ENCODE results near the gene SQOR. TPM values are rescaled to one million over a fixed set of nuclear protein-coding genes. Genes with fewer than 3 reads are reported as not detected.

SQOR gene
- total RNA-seq, 1 donor from 2014 or later: 11.5 TPM

GRCh38 chr15:45702041-45702440 lies 67.2 kb downstream of the SQOR start:
- Histone ChIP-seq H3K27me3 (ENCODE audit: control insufficient read depth in 3 of 3, insufficient read depth in 3 of 3, low read length in 3 of 3) (peaks cover 0 to 13% (median 11%) of the 10 kb centered on the region in 3 donors), H3K36me3 (ENCODE audit: control insufficient read depth in 3 of 3, insufficient read depth in 3 of 3, low read length in 3 of 3) (no peaks in the 10 kb centered on the region), H3K9ac (ENCODE audit: low read depth in 1 of 3, low read length in 3 of 3) (no peak overlapping the region), H3K9me3 (ENCODE audit: control insufficient read depth in 3 of 3, low read length in 3 of 3) (no peaks in the 10 kb centered on the region), H3K4me3 (ENCODE audit: low read length in 3 of 3) (no peak overlapping the region), H3K4me1 (ENCODE audit: control insufficient read depth in 3 of 3, insufficient read depth in 3 of 3, low read length in 3 of 3) (peaks cover 3 to 9% (median 7%) of the 10 kb centered on the region in 3 donors), H3K27ac (ENCODE audit: low read depth, low read length) (no peak overlapping the region)

GRCh38 chr15:45703670-45704328 lies 69.0 kb downstream of the SQOR start:
- peaks cover 3 to 9% (median 7%) of the 10 kb centered on the region in 3 donors for H3K4me1 ChIP-seq (ENCODE audit: control insufficient read depth in 3 of 3, insufficient read depth in 3 of 3, low read length in 3 of 3)
- H3K9me3 ChIP-seq (ENCODE audit: control insufficient read depth in 3 of 3, low read length in 3 of 3): no peaks in the 10 kb centered on the region
- H3K27me3 ChIP-seq (ENCODE audit: control insufficient read depth in 3 of 3, insufficient read depth in 3 of 3, low read length in 3 of 3): peaks cover 0 to 16% (median 11%) of the 10 kb centered on the region in 3 donors
- H3K27ac ChIP-seq (ENCODE audit: low read depth, low read length): no peak overlapping the region
- peak overlapping the region in 2 of 3 donors; percentile 6 to 10 for H3K4me3 ChIP-seq (ENCODE audit: low read length in 3 of 3)
- no peaks in the 10 kb centered on the region for H3K36me3 ChIP-seq (ENCODE audit: control insufficient read depth in 3 of 3, insufficient read depth in 3 of 3, low read length in 3 of 3)
- H3K9ac ChIP-seq (ENCODE audit: low read depth in 1 of 3, low read length in 3 of 3): no peak overlapping the region

DNA sequence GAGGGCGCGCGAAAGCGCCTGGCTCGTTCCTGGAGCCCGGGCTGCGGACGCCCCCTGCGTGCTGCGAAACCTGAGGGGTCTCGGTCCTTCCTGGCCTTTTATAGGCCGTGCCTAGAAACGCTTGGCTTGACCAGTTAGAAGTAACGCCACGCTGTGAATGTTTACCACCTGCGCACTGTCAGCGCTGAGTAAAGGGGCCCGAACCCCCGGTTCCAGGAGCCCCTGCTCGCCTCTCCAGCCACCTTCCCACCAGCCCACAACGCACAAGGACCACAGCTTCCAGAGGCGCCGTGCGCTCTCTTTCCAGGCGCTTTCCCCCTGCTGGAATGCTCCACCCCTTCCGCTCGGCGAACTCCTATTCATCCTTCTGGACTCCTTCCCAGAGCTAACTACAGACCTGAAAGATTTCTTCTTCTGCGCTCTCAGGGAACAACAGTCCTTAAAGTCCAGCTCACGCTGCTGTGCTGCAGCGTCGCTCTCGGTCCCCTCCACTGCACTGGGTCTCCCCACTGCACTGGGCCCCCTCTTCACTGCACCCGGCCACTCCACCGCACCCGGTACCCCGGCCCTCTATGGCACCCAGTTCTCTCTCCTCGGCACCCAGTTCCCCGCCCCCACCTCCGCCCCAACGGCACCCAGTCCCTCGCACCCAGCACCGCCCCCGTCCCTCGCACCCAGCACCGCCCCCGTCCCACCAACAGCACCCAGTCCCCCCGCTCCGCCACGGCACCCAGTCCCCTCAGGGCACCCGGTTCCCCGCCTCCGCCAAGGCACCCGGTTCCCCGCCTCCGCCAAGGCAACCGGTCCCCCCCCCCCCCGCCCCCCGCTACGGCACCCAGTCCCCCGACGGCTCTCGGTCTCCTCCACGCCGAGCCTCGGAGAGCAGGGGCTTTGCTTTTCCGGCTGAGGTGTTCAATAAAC lies 69.8 kb downstream of the SQOR start:
- Histone ChIP-seq H3K27ac (ENCODE audit: low read depth, low read length) (no peak overlapping the region), H3K9ac (ENCODE audit: low read depth in 1 of 3, low read length in 3 of 3) (peak overlapping the region in 2 of 3 donors; percentile 72 to 74), H3K4me1 (ENCODE audit: control insufficient read depth in 3 of 3, insufficient read depth in 3 of 3, low read length in 3 of 3) (peaks cover 3 to 9% (median 7%) of the 10 kb centered on the region in 3 donors), H3K4me3 (ENCODE audit: low read length in 3 of 3) (peak overlapping the region; percentile 74 to 95 (median 74)), H3K9me3 (ENCODE audit: control insufficient read depth in 3 of 3, low read length in 3 of 3) (no peaks in the 10 kb centered on the region), H3K27me3 (ENCODE audit: control insufficient read depth in 3 of 3, insufficient read depth in 3 of 3, low read length in 3 of 3) (peaks cover 0 to 16% (median 11%) of the 10 kb centered on the region in 3 donors), H3K36me3 (ENCODE audit: control insufficient read depth in 3 of 3, insufficient read depth in 3 of 3, low read length in 3 of 3) (no peaks in the 10 kb centered on the region)

DNA sequence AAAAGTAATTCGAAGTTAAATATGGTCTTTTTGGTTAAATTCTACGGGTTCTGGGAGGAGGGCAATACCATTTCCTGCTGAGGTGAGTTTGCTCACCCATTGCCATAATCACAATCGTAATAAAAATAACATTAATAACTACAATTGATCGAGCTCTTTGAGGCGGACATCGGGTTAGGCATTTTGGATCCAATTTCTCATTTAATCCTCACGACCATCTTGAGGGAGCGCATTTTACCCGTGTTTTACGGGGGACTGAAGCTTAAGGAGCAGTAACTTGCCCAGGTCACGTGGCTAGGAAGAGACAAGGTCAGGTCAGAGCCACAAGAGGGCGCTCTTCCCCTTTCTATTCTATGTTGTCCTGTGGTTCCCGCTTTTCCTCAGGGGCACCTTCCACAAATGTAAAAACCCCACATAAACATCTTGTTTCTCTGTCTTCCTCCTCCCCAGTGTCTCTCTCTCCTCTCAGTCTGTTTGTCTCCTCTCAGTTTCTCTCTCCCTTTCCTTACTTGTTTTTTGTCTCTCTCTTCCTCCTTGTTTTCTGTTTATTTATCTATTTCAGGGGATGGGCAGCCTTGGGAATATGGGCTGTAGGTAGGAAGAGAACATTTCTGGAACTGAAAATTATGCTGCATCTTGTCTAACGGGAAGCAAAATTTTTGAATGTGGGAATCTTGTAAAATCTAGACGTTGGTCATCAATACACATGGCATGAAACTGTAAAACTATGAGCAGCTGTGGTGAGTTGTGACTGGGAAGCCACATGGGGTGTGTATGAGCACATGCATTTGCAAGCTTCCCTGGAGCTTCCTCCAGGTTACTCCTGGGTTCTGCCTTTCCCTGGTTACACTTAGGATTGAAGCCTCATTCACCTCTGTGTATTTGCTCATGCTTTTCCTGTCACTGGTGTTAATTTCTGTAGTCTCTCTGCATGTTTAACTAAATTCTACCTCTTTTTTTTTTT lies 71.0 kb downstream of the SQOR start:
- Histone ChIP-seq H3K4me3 (ENCODE audit: low read length in 3 of 3) (peak overlapping the region; percentile 74 to 95 (median 74)), H3K36me3 (ENCODE audit: control insufficient read depth in 3 of 3, insufficient read depth in 3 of 3, low read length in 3 of 3) (no peaks in the 10 kb centered on the region), H3K27ac (ENCODE audit: low read depth, low read length) (no peak overlapping the region), H3K9me3 (ENCODE audit: control insufficient read depth in 3 of 3, low read length in 3 of 3) (no peaks in the 10 kb centered on the region), H3K9ac (ENCODE audit: low read depth in 1 of 3, low read length in 3 of 3) (peak overlapping the region; percentile 55 to 74 (median 72)), H3K4me1 (ENCODE audit: control insufficient read depth in 3 of 3, insufficient read depth in 3 of 3, low read length in 3 of 3) (peaks cover 3 to 9% (median 7%) of the 10 kb centered on the region in 3 donors), H3K27me3 (ENCODE audit: control insufficient read depth in 3 of 3, insufficient read depth in 3 of 3, low read length in 3 of 3) (peaks cover 0 to 16% (median 11%) of the 10 kb centered on the region in 3 donors)

- no peak overlapping the region for H3K9ac ChIP-seq (ENCODE audit: low read depth in 1 of 3, low read length in 3 of 3)
- H3K9me3 ChIP-seq (ENCODE audit: control insufficient read depth in 3 of 3, low read length in 3 of 3): no peaks in the 10 kb centered on the region
- no peak overlapping the region for H3K27ac ChIP-seq (ENCODE audit: low read depth, low read length)
- peaks cover 0 to 3% (median 0%) of the 10 kb centered on the region in 3 donors for H3K27me3 ChIP-seq (ENCODE audit: control insufficient read depth in 3 of 3, insufficient read depth in 3 of 3, low read length in 3 of 3)
- no peak overlapping the region for H3K4me3 ChIP-seq (ENCODE audit: low read length in 3 of 3)
- H3K4me1 ChIP-seq (ENCODE audit: control insufficient read depth in 3 of 3, insufficient read depth in 3 of 3, low read length in 3 of 3): peaks cover 2 to 10% (median 6%) of the 10 kb centered on the region in 3 donors
- H3K36me3 ChIP-seq (ENCODE audit: control insufficient read depth in 3 of 3, insufficient read depth in 3 of 3, low read length in 3 of 3): no peaks in the 10 kb centered on the region
Measured at GRCh38 chr15:45710657-45711056, 75.8 kb downstream of the SQOR start.

DNA sequence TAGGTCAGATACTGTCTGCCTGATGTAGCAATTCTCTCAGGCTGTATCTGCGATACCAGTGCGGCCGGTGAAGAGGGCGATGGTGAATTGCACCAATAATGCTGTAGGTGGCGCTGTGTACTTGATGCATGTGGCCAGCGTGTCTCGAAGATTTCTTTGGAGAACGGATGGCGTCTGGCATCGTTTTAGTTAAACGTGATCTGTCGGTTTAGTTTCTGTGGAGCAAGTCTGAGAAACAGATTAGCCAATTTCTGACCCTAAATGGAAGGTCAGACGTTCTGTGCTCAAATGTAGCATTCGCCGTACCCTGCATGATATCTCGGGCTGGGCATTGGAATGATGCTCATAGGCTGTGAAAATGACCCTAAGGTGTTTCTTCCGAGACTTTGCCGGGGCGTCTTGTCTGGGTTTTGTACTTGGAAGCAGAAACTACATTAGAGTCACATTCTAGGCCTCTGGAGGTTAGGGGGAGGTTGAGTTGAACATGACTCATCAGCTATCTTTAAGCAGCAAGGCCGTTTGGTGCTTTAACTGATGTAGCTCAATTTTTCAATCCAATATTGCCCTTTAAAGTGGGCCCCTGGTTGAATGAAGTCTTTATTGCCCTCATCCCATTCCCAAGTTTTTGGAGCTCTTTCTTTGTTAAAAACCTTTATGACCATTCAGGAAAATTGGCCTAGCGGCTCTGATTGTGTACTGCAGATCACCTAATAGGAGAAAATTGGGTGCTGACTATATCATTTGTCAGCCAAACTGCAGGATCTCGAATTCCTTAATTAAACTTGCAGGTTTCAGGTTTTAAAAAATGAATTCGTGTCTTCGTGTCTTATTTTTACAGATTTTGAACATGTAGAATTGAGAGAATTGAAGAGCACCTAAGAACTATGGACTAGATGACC lies 80.0 kb downstream of the SQOR start:
- peaks cover 0 to 3% (median 0%) of the 10 kb centered on the region in 3 donors for H3K27me3 ChIP-seq (ENCODE audit: control insufficient read depth in 3 of 3, insufficient read depth in 3 of 3, low read length in 3 of 3)
- H3K4me1 ChIP-seq (ENCODE audit: control insufficient read depth in 3 of 3, insufficient read depth in 3 of 3, low read length in 3 of 3): peaks cover 2 to 7% (median 6%) of the 10 kb centered on the region in 3 donors
- no peak overlapping the region for H3K27ac ChIP-seq (ENCODE audit: low read depth, low read length)
- no peaks in the 10 kb centered on the region for H3K36me3 ChIP-seq (ENCODE audit: control insufficient read depth in 3 of 3, insufficient read depth in 3 of 3, low read length in 3 of 3)
- no peaks in the 10 kb centered on the region for H3K9me3 ChIP-seq (ENCODE audit: control insufficient read depth in 3 of 3, low read length in 3 of 3)
- no peak overlapping the region for H3K4me3 ChIP-seq (ENCODE audit: low read length in 3 of 3)
- no peak overlapping the region for H3K9ac ChIP-seq (ENCODE audit: low read depth in 1 of 3, low read length in 3 of 3)

- Histone ChIP-seq H3K9me3 (ENCODE audit: control insufficient read depth in 3 of 3, low read length in 3 of 3) (no peaks in the 10 kb centered on the region), H3K27ac (ENCODE audit: low read depth, low read length) (no peak overlapping the region), H3K4me3 (ENCODE audit: low read length in 3 of 3) (no peak overlapping the region), H3K4me1 (ENCODE audit: control insufficient read depth in 3 of 3, insufficient read depth in 3 of 3, low read length in 3 of 3) (peaks cover 2 to 7% (median 6%) of the 10 kb centered on the region in 3 donors), H3K9ac (ENCODE audit: low read depth in 1 of 3, low read length in 3 of 3) (no peak overlapping the region), H3K36me3 (ENCODE audit: control insufficient read depth in 3 of 3, insufficient read depth in 3 of 3, low read length in 3 of 3) (no peaks in the 10 kb centered on the region), H3K27me3 (ENCODE audit: control insufficient read depth in 3 of 3, insufficient read depth in 3 of 3, low read length in 3 of 3) (peaks cover 0 to 3% (median 0%) of the 10 kb centered on the region in 3 donors)
Measured at GRCh38 chr15:45715528-45715927, 80.7 kb downstream of the SQOR start.

DNA sequence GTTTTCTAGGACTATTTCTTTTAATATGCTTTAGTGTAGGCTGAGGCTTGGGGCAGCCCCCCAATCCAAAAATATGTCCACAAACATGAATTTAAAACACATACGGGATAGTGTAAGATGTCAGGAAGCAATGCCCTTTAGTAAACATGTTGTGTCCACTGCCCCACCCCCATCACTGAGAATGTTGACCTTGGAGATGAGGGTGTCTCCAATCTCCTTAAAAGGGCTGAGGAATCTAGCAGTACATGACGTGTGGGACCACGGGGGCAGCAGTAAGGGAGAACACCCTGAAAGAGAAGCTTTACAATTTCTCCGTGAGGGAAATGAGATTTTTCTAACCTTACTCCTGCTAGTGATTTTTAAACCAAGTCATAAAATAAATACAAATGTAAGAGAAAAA lies 84.7 kb downstream of the SQOR start:
- Histone ChIP-seq H3K4me1 (ENCODE audit: control insufficient read depth in 3 of 3, insufficient read depth in 3 of 3, low read length in 3 of 3) (peaks cover 2 to 6% (median 4%) of the 10 kb centered on the region in 3 donors), H3K9me3 (ENCODE audit: control insufficient read depth in 3 of 3, low read length in 3 of 3) (no peaks in the 10 kb centered on the region), H3K27me3 (ENCODE audit: control insufficient read depth in 3 of 3, insufficient read depth in 3 of 3, low read length in 3 of 3) (peaks cover 0 to 3% (median 0%) of the 10 kb centered on the region in 3 donors), H3K9ac (ENCODE audit: low read depth in 1 of 3, low read length in 3 of 3) (no peak overlapping the region), H3K36me3 (ENCODE audit: control insufficient read depth in 3 of 3, insufficient read depth in 3 of 3, low read length in 3 of 3) (no peaks in the 10 kb centered on the region), H3K27ac (ENCODE audit: low read depth, low read length) (no peak overlapping the region), H3K4me3 (ENCODE audit: low read length in 3 of 3) (no peak overlapping the region)
